Colonic mucosa (tissue), 4 donors: ENCODE data around the gene TTC27. TPM values are rescaled to one million over a fixed set of nuclear protein-coding genes. Genes with fewer than 3 reads are reported as not detected.

Source experiments
- DNase-seq: peaks from one replicate; pipeline ENCODE4 v3.0.0-alpha.2; 2020
- H3K27ac ChIP-seq: fragments of 200-600 bp; one replicate; pipeline ENCODE4 v1.8.0; 2021
- H3K27me3 ChIP-seq: fragments of 200-600 bp; one replicate; pipeline ENCODE4 v1.8.0; 2021
- H3K36me3 ChIP-seq: fragments of 200-600 bp; one replicate; pipeline ENCODE4 v1.8.0; 2021
- H3K4me1 ChIP-seq: fragments of 200-600 bp; one replicate; pipeline ENCODE4 v1.8.0; 2021; ENCODE audit warnings: mild to moderate bottlenecking
- H3K4me3 ChIP-seq: fragments of 200-600 bp; one replicate; pipeline ENCODE4 v1.8.0; 2021
- H3K9ac ChIP-seq, 2 donors: one replicate each; pipeline ENCODE4 v1.7.0; 2013; ENCODE audit warnings: control low read depth in 2 of 2, low read depth in 2 of 2, low read length in 2 of 2
- H3K9me3 ChIP-seq: fragments of 200-600 bp; one replicate; pipeline ENCODE4 v1.8.0; 2021
- intact Hi-C: fragments of 100-400 bp; cut with DNase I; formaldehyde crosslinking; loops from one replicate; pipeline ENCODE4 v1.14.1; 2022
- total RNA-seq, 2 donors: library from RNA; stranded (reverse); fragmentation: NEBNext Ultra II Directional in 1 of 2; extraction: Animal tissue kit (Norgen Biotek cat#: 25700) in 1 of 2; gene quantifications; one replicate each; pipeline ENCODE4 v1.2.1, GENCODE V29; 2021
- TF ChIP-seq, protein P1 (sequence below): fragments of 200-600 bp; IDR thresholded peaks from one replicate; pipeline ENCODE4 v1.8.0; 2022; ENCODE audit warnings: antibody characterized with exemption, mild to moderate bottlenecking
- donor health status: healthy.
- donor health status: DM: no; HTN: no; CAD: no.
- donor health status: DM: no; HTN: no; CAD: no.

TTC27 gene
- total RNA-seq, 2 donors from 2014 or later, result 10.0 to 15.5 TPM

- no peak for DNase-seq
- Histone ChIP-seq H3K27me3 (no peaks in the 10 kb centered on the region), H3K4me1 (no peaks in the 10 kb centered on the region), H3K9ac (no peak overlapping the region), H3K36me3 (no peaks in the 10 kb centered on the region), H3K9me3 (no peaks in the 10 kb centered on the region), H3K4me3 (no peak overlapping the region), H3K27ac (no peak overlapping the region)
- TF ChIP-seq, protein P1, sequence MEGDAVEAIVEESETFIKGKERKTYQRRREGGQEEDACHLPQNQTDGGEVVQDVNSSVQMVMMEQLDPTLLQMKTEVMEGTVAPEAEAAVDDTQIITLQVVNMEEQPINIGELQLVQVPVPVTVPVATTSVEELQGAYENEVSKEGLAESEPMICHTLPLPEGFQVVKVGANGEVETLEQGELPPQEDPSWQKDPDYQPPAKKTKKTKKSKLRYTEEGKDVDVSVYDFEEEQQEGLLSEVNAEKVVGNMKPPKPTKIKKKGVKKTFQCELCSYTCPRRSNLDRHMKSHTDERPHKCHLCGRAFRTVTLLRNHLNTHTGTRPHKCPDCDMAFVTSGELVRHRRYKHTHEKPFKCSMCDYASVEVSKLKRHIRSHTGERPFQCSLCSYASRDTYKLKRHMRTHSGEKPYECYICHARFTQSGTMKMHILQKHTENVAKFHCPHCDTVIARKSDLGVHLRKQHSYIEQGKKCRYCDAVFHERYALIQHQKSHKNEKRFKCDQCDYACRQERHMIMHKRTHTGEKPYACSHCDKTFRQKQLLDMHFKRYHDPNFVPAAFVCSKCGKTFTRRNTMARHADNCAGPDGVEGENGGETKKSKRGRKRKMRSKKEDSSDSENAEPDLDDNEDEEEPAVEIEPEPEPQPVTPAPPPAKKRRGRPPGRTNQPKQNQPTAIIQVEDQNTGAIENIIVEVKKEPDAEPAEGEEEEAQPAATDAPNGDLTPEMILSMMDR, result no peak
- intact Hi-C loops, result no loop called here
Observed at GRCh38 chr2:32732120-32732519, 104.3 kb downstream of the TTC27 start.

DNA sequence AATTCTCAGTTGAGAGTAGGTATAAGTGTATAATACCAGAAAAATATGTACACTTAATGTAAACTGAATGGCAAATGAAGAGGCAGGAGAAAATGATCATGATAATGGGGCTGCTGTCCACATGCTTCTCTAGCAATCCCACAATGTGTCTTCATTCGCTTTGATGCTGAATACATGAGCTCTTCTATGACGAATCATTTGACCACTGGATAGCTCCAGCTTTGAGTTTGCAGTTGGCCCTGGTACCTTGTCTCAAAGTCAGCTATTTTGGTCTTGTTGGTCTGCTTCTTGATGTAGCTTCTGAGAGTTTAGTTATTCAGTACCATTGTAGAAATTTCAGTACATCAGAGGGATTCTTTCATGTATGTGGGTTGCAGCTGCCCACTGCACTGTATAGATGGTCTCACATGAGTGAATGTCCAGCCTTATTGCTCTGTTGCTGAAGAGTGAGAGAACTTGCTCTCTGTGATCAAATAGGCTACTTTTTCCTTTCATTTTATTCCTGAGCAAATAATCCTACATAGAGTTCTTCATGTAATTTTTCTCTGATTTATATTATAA, 105.1 kb downstream of the TTC27 start:
- Histone ChIP-seq H3K9me3 (no peaks in the 10 kb centered on the region), H3K4me3 (no peak overlapping the region), H3K4me1 (no peaks in the 10 kb centered on the region), H3K36me3 (no peaks in the 10 kb centered on the region), H3K27ac (no peak overlapping the region), H3K27me3 (no peaks in the 10 kb centered on the region), H3K9ac (no peak overlapping the region)
- no peak for DNase-seq
- intact Hi-C loops, result no loop called here
- TF ChIP-seq, protein P1, result no peak

- H3K4me3 ChIP-seq, result no peak overlapping the region
- no peaks in the 10 kb centered on the region for H3K27me3 ChIP-seq
- H3K27ac ChIP-seq, result no peak overlapping the region
- H3K9me3 ChIP-seq, result no peaks in the 10 kb centered on the region
- H3K9ac ChIP-seq, result no peak overlapping the region
- intact Hi-C loops, result no loop called here
- H3K36me3 ChIP-seq, result no peaks in the 10 kb centered on the region
- TF ChIP-seq, protein P1, result no peak
- no peaks in the 10 kb centered on the region for H3K4me1 ChIP-seq
- DNase-seq, result no peak
Observed at GRCh38 chr2:32735348-32735747, 107.5 kb downstream of the TTC27 start.

DNA sequence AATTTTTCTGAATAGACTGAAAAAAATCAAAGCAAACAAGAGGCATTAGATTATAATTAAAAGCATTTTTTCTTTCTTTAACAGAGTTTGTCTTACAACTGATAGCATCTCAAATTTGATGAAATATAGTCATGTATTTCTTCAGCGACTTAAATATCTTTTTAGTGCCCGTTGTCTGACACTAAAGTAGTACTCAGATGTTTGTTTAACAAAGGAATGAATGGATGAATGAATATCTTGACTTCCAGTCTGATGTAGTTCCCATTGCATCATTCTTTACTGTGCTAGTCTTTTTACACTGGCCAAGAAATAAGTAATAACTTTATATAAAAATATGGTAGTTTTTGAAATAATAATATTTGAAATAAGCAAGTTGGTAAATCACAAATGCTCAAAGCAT, 111.1 kb downstream of the TTC27 start:
- no peaks in the 10 kb centered on the region for H3K27me3 ChIP-seq

GRCh38 chr2:32739664-32740063, 111.8 kb downstream of the TTC27 start:
- no peak for DNase-seq
- Histone ChIP-seq H3K27ac (no peak overlapping the region), H3K4me1 (no peaks in the 10 kb centered on the region), H3K36me3 (no peaks in the 10 kb centered on the region), H3K27me3 (no peaks in the 10 kb centered on the region), H3K9me3 (no peaks in the 10 kb centered on the region), H3K4me3 (no peak overlapping the region), H3K9ac (no peak overlapping the region)
- intact Hi-C loops, result no loop called here
- TF ChIP-seq, protein P1, result no peak

More for the DNA sequence above, 111.1 kb downstream of the TTC27 start:
- Histone ChIP-seq H3K36me3 (no peaks in the 10 kb centered on the region), H3K27ac (no peak overlapping the region), H3K9ac (no peak overlapping the region), H3K4me3 (no peak overlapping the region), H3K4me1 (no peaks in the 10 kb centered on the region), H3K9me3 (no peaks in the 10 kb centered on the region)
- TF ChIP-seq, protein P1, result no peak
- DNase-seq, result no peak
- intact Hi-C loops, result no loop called here
